Osteocyte (in vitro differentiated cells): ENCODE results near the gene ALDH7A1. TPM values are rescaled to one million over a fixed set of nuclear protein-coding genes. Genes with fewer than 3 reads are reported as not detected.
"Not testable (repeated sequence)": the region's sequence is repeated elsewhere in the genome, so short reads cannot be mapped to it uniquely, and the experiment has no call there.

Source experiments
- DNase-seq: peaks from one replicate; pipeline ENCODE4 v3.0.0; 2021; ENCODE audit warnings: mixed read lengths; ENCODE audit not compliant: unreplicated experiment; ENCODE audit errors: extremely low spot score
- H3K27ac Mint-ChIP-seq: one replicate; pipeline ENCODE4 v1.8.0; 2021; ENCODE audit warnings: mild to moderate bottlenecking, mixed read lengths; ENCODE audit not compliant: unreplicated experiment
- H3K27me3 Mint-ChIP-seq: one replicate; pipeline ENCODE4 v1.8.0; 2021; ENCODE audit warnings: mixed read lengths; ENCODE audit not compliant: unreplicated experiment
- H3K36me3 Mint-ChIP-seq: one replicate; pipeline ENCODE4 v1.8.0; 2021; ENCODE audit warnings: mixed read lengths; ENCODE audit not compliant: unreplicated experiment
- H3K4me1 Mint-ChIP-seq: one replicate; pipeline ENCODE4 v1.8.0; 2021; ENCODE audit warnings: mixed read lengths; ENCODE audit not compliant: unreplicated experiment
- H3K4me3 Mint-ChIP-seq: one replicate; pipeline ENCODE4 v1.8.0; 2021; ENCODE audit warnings: mild to moderate bottlenecking, moderate library complexity, mixed read lengths; ENCODE audit not compliant: unreplicated experiment
- H3K9me3 Mint-ChIP-seq: one replicate; pipeline ENCODE4 v1.8.0; 2021; ENCODE audit warnings: mixed read lengths; ENCODE audit not compliant: unreplicated experiment
- total RNA-seq: library from RNA; stranded (reverse); gene quantifications from 2 replicates; pipeline ENCODE4 v1.2.1, GENCODE V29; 2021
- TF ChIP-seq, protein P1 (sequence below): fragments of 200-600 bp; sonication (generic); IDR thresholded peaks from 2 replicates; pipeline ENCODE4 v1.5.0; 2021; ENCODE audit warnings: antibody characterized with exemption, mild to moderate bottlenecking, moderate library complexity

ALDH7A1 gene
- total RNA-seq, 1 donor from 2014 or later = 117 TPM

DNA sequence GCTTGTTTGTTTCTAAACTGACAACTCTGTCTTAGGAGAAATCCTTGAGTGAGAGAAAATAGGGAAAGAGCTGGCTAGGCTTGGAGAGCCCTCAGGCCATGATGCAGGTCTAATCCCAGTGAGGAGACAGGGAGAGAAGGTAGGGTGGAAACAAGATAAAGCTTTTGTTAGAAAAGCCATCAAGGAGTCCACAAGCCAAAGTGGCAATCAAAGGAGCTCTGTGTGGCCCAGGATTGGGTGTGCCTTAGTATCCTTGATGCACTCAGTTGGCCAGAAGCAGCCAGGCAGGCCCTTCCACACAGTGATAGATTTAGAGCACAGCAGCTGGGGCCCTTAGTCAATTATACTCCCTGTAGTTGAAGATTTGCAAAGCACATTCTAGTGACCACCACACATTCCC is 73.9 kb downstream of the ALDH7A1 start:
- H3K27me3 Mint-ChIP-seq = no peaks in the 10 kb centered on the region
- no peak overlapping the region for H3K27ac Mint-ChIP-seq
- TF ChIP-seq, protein P1, sequence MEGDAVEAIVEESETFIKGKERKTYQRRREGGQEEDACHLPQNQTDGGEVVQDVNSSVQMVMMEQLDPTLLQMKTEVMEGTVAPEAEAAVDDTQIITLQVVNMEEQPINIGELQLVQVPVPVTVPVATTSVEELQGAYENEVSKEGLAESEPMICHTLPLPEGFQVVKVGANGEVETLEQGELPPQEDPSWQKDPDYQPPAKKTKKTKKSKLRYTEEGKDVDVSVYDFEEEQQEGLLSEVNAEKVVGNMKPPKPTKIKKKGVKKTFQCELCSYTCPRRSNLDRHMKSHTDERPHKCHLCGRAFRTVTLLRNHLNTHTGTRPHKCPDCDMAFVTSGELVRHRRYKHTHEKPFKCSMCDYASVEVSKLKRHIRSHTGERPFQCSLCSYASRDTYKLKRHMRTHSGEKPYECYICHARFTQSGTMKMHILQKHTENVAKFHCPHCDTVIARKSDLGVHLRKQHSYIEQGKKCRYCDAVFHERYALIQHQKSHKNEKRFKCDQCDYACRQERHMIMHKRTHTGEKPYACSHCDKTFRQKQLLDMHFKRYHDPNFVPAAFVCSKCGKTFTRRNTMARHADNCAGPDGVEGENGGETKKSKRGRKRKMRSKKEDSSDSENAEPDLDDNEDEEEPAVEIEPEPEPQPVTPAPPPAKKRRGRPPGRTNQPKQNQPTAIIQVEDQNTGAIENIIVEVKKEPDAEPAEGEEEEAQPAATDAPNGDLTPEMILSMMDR = no peak
- no peaks in the 10 kb centered on the region for H3K9me3 Mint-ChIP-seq
- H3K4me3 Mint-ChIP-seq = no peak overlapping the region
- no peak for DNase-seq
- H3K4me1 Mint-ChIP-seq = peaks cover 71% of the 10 kb centered on the region
- no peaks in the 10 kb centered on the region for H3K36me3 Mint-ChIP-seq

DNA sequence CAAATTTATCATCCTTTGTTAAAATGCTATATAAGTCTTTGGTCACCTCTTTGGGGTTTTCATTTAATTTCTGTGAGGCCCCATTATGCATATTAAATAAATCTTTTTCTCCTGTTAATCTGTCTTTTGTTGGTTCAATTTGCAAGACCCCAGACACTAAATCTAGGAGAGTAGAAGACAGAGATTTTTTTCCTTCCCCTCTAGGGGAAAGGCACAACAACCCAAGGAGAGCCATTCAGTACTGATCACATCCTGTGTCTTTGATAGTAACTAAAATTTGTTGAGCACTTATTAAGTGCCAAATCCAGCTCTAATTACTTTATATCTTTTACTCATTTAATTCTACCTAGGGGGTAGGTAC is 74.4 kb downstream of the ALDH7A1 start:
- TF ChIP-seq, protein P1 = no peak
- H3K4me3 Mint-ChIP-seq = no peak overlapping the region
- no peaks in the 10 kb centered on the region for H3K36me3 Mint-ChIP-seq
- peak overlapping the region; percentile 87 for H3K27ac Mint-ChIP-seq
- H3K27me3 Mint-ChIP-seq = no peaks in the 10 kb centered on the region
- H3K9me3 Mint-ChIP-seq = no peaks in the 10 kb centered on the region
- H3K4me1 Mint-ChIP-seq = peaks cover 72% of the 10 kb centered on the region
- no peak for DNase-seq

DNA sequence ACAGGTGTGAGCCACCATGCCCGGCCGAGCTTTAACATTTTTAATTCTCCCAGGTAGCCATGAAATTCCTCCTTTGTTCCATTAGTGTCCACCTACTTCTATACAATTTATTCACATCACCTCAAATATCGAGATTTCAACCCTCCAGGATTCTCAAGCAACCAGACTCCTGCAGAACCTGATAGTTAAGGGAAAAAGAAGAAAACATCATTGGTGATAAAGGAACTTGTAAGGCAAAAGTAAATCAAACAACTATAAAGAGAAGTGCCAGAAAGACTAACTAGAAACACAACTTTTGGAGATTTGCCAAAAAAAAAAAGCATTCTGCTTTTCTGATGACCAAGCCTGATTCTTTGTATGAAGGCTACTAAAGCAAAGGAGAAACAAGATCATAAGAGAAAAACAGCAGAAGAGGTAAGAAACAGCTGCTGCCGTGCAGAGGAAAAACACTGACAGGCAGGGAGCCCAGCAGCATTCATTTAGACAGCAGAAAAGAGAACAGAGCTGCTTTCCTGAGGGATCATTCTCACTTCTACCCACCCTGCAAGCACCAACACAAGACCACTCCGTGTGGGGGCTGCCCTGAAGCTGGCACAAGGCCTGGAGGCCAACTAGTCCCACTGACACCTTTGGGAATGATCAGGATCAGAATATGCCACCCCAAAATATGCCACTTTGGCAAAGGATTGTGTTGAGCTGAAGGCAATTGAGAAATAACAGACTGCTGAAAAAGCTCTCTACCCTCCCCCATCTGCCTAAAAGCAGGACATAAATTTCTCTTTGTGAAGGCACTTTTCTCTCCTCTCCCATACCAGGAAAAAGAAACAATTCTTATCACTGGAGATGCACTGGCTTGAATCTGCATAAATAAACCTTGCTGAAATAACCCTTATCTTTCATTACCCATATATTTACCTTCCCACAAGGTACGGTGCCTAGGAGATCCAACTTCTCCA is 75.1 kb downstream of the ALDH7A1 start:
- Mint-ChIP-seq H3K9me3 (no peaks in the 10 kb centered on the region), H3K27me3 (no peaks in the 10 kb centered on the region), H3K36me3 (no peaks in the 10 kb centered on the region), H3K27ac (peak overlapping the region; percentile 87), H3K4me3 (peak overlapping the region; percentile 38), H3K4me1 (peaks cover 71% of the 10 kb centered on the region)
- DNase-seq = peak; percentile 40
- TF ChIP-seq, protein P1 = no peak

GRCh38 chr5:126519223-126519622 is 75.8 kb downstream of the ALDH7A1 start:
- Mint-ChIP-seq H3K27ac (peak overlapping the region; percentile 87), H3K4me1 (peaks cover 71% of the 10 kb centered on the region)
- H3K36me3 Mint-ChIP-seq, H3K9me3 Mint-ChIP-seq, H3K27me3 Mint-ChIP-seq, H3K4me3 Mint-ChIP-seq: not testable (repeated sequence)
- peak; percentile 36 for DNase-seq

DNA sequence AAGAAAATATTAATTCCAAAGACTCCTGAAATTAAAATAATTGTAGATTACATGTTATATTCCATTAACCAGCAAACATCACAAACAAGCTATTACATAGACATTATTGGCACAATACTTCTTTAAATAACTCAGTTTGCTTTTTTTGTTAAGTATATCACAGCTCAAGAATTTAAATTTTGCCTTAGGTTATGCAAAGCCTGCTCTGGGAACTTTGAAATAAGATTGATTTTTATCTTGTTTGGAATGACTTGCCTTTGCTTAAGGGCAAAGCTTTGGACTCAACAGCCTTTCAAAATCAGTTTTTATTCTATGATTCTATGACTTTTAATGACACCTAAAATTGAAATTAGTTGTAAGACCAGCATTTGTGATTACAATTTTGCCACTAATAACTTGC is 78.2 kb downstream of the ALDH7A1 start:
- H3K27ac Mint-ChIP-seq = peak overlapping the region; percentile 81
- no peak for DNase-seq
- peaks cover 68% of the 10 kb centered on the region for H3K4me1 Mint-ChIP-seq

More for the DNA sequence above, 78.2 kb downstream of the ALDH7A1 start:
- Mint-ChIP-seq H3K9me3 (no peaks in the 10 kb centered on the region), H3K27me3 (no peaks in the 10 kb centered on the region), H3K36me3 (no peaks in the 10 kb centered on the region), H3K4me3 (no peak overlapping the region)
- TF ChIP-seq, protein P1 = no peak
